ENCODE results near the gene FNTB.
A peak's percentile ranks its signal among the peaks of the same experiment; 100 is the strongest.
"Not testable (repeated sequence)": the region's sequence is repeated elsewhere in the genome, so short reads cannot be mapped to it uniquely, and the experiment has no call there.

FNTB gene

GRCh38 chr14:65084554-65085505 is 98.1 kb downstream of the FNTB start:
- Histone ChIP-seq H3K27me3 (ENCODE audit: insufficient read depth, low read length) (no peaks in the 10 kb centered on the region), H3K4me1 (ENCODE audit: control insufficient read depth, insufficient read depth, low read length, unreplicated experiment) (peaks cover 16% of the 10 kb centered on the region), H2AFZ (ENCODE audit: low read length, unreplicated experiment) (no peak overlapping the region), H3K36me3 (ENCODE audit: insufficient read depth, low read length) (peaks cover 82% of the 10 kb centered on the region), H3K4me3 (ENCODE audit: low read depth, low read length) (no peak overlapping the region), H3K27ac (ENCODE audit: low read depth, low read length) (no peak overlapping the region), H3K79me2 (ENCODE audit: control insufficient read depth, insufficient read depth, low read length, unreplicated experiment) (peaks cover 45% of the 10 kb centered on the region)

DNA sequence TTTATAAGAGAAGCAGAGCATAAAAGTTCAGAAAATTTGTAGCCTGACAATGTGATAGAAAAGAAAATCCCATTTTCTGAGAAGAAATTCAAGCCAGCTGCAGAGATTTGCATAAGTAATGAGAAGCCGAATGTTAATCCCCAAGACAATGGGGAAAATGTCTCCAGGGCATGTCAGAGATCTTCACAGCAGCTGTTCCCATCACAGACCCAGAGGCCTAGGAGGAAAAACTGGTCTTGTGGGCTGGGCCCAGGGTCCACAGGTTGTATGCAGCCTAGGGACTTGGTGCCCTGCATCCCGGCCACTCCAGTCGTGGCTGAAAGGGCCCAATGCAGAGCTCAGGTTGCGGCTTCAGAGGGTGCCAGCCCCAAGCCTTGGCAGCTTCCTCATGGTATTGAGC is 100.0 kb downstream of the FNTB start:
- H3K27ac ChIP-seq (ENCODE audit: low read depth, low read length); H2AFZ ChIP-seq (ENCODE audit: low read length, unreplicated experiment); H3K27me3 ChIP-seq (ENCODE audit: insufficient read depth, low read length); H3K4me3 ChIP-seq (ENCODE audit: low read depth, low read length): not testable (repeated sequence)
- peaks cover 15% of the 10 kb centered on the region for H3K4me1 ChIP-seq (ENCODE audit: control insufficient read depth, insufficient read depth, low read length, unreplicated experiment)
- peaks cover 45% of the 10 kb centered on the region for H3K79me2 ChIP-seq (ENCODE audit: control insufficient read depth, insufficient read depth, low read length, unreplicated experiment)
- H3K36me3 ChIP-seq (ENCODE audit: insufficient read depth, low read length), result peaks cover 82% of the 10 kb centered on the region

- peaks cover 84% of the 10 kb centered on the region for H3K36me3 ChIP-seq (ENCODE audit: insufficient read depth, low read length)
- not testable (repeated sequence) for H3K4me3 ChIP-seq (ENCODE audit: low read depth, low read length)
Observed at GRCh38 chr14:65087835-65088234, 101.1 kb downstream of the FNTB start.

DNA sequence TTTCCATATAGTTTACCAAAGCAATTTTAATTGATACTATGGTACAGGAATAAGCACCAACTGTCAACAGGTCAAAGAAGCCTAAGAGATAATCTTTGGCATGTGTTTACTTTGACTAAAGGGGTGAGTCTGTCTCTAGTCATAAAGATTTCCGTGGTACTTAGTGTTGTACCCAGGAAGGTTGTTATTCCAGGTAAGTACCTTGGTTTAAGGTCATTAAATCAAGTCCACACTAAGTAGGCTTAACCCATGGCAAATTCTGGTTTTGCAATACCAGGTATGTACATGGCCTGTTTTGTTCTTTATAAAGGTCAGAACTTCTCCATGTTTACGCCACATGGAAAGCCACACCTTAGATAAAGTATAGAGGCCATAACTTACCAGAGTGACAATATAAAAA is 105.7 kb downstream of the FNTB start:
- H3K27me3 ChIP-seq (ENCODE audit: insufficient read depth, low read length), result no peaks in the 10 kb centered on the region
- peaks cover 78% of the 10 kb centered on the region for H3K36me3 ChIP-seq (ENCODE audit: insufficient read depth, low read length)
- no peak overlapping the region for H3K4me3 ChIP-seq (ENCODE audit: low read depth, low read length)
- H3K27ac ChIP-seq (ENCODE audit: low read depth, low read length), result no peak overlapping the region
- no peak overlapping the region for H2AFZ ChIP-seq (ENCODE audit: low read length, unreplicated experiment)
- H3K79me2 ChIP-seq (ENCODE audit: control insufficient read depth, insufficient read depth, low read length, unreplicated experiment), result peaks cover 78% of the 10 kb centered on the region
- H3K4me1 ChIP-seq (ENCODE audit: control insufficient read depth, insufficient read depth, low read length, unreplicated experiment), result peaks cover 18% of the 10 kb centered on the region

More at GRCh38 chr14:65087835-65088234, 101.1 kb downstream of the FNTB start:
- Histone ChIP-seq H3K79me2 (ENCODE audit: control insufficient read depth, insufficient read depth, low read length, unreplicated experiment) (peaks cover 47% of the 10 kb centered on the region), H3K4me1 (ENCODE audit: control insufficient read depth, insufficient read depth, low read length, unreplicated experiment) (peaks cover 11% of the 10 kb centered on the region)
- H3K27me3 ChIP-seq (ENCODE audit: insufficient read depth, low read length); H3K27ac ChIP-seq (ENCODE audit: low read depth, low read length); H2AFZ ChIP-seq (ENCODE audit: low read length, unreplicated experiment): not testable (repeated sequence)

- Histone ChIP-seq H3K4me3 (ENCODE audit: low read depth, low read length) (no peak overlapping the region), H3K4me1 (ENCODE audit: control insufficient read depth, insufficient read depth, low read length, unreplicated experiment) (peaks cover 42% of the 10 kb centered on the region), H3K27ac (ENCODE audit: low read depth, low read length) (peak overlapping the region; percentile 5; the same call in 1 of the 2 replicates), H2AFZ (ENCODE audit: low read length, unreplicated experiment) (no peak overlapping the region), H3K79me2 (ENCODE audit: control insufficient read depth, insufficient read depth, low read length, unreplicated experiment) (peaks cover 88% of the 10 kb centered on the region), H3K27me3 (ENCODE audit: insufficient read depth, low read length) (no peaks in the 10 kb centered on the region), H3K36me3 (ENCODE audit: insufficient read depth, low read length) (peaks cover 51% of the 10 kb centered on the region)
Observed at GRCh38 chr14:65095633-65096205, 109.0 kb downstream of the FNTB start.

- Histone ChIP-seq H3K27ac (ENCODE audit: low read depth, low read length) (peak overlapping the region; percentile 5; the same call in 1 of the 2 replicates), H3K27me3 (ENCODE audit: insufficient read depth, low read length) (no peaks in the 10 kb centered on the region), H3K79me2 (ENCODE audit: control insufficient read depth, insufficient read depth, low read length, unreplicated experiment) (peaks cover 89% of the 10 kb centered on the region), H3K36me3 (ENCODE audit: insufficient read depth, low read length) (peaks cover 43% of the 10 kb centered on the region), H3K4me1 (ENCODE audit: control insufficient read depth, insufficient read depth, low read length, unreplicated experiment) (peaks cover 43% of the 10 kb centered on the region), H3K4me3 (ENCODE audit: low read depth, low read length) (peak overlapping the region; percentile 5; the same call in 1 of the 2 replicates), H2AFZ (ENCODE audit: low read length, unreplicated experiment) (no peak overlapping the region)
Observed at GRCh38 chr14:65096323-65097089, 109.8 kb downstream of the FNTB start.

GRCh38 chr14:65098586-65098985 is 111.9 kb downstream of the FNTB start:
- Histone ChIP-seq H3K36me3 (ENCODE audit: insufficient read depth, low read length) (peaks cover 26% of the 10 kb centered on the region), H3K4me1 (ENCODE audit: control insufficient read depth, insufficient read depth, low read length, unreplicated experiment) (peaks cover 45% of the 10 kb centered on the region), H3K4me3 (ENCODE audit: low read depth, low read length) (peak overlapping the region; percentile 75), H3K79me2 (ENCODE audit: control insufficient read depth, insufficient read depth, low read length, unreplicated experiment) (peaks cover 82% of the 10 kb centered on the region), H2AFZ (ENCODE audit: low read length, unreplicated experiment) (no peak overlapping the region), H3K27me3 (ENCODE audit: insufficient read depth, low read length) (no peaks in the 10 kb centered on the region), H3K27ac (ENCODE audit: low read depth, low read length) (peak overlapping the region; percentile 66)

GRCh38 chr14:65100922-65101541 is 114.3 kb downstream of the FNTB start:
- peaks cover 15% of the 10 kb centered on the region; the same call in 1 of the 2 replicates for H3K36me3 ChIP-seq (ENCODE audit: insufficient read depth, low read length)
- peak overlapping the region; percentile 23; the same call in 1 of the 2 replicates for H3K27ac ChIP-seq (ENCODE audit: low read depth, low read length)
- H3K4me3 ChIP-seq (ENCODE audit: low read depth, low read length), result peak overlapping the region; percentile 96
- H3K27me3 ChIP-seq (ENCODE audit: insufficient read depth, low read length), result no peaks in the 10 kb centered on the region
- peaks cover 58% of the 10 kb centered on the region for H3K79me2 ChIP-seq (ENCODE audit: control insufficient read depth, insufficient read depth, low read length, unreplicated experiment)
- peaks cover 42% of the 10 kb centered on the region for H3K4me1 ChIP-seq (ENCODE audit: control insufficient read depth, insufficient read depth, low read length, unreplicated experiment)
- peak overlapping the region; percentile 57 for H2AFZ ChIP-seq (ENCODE audit: low read length, unreplicated experiment)

DNA sequence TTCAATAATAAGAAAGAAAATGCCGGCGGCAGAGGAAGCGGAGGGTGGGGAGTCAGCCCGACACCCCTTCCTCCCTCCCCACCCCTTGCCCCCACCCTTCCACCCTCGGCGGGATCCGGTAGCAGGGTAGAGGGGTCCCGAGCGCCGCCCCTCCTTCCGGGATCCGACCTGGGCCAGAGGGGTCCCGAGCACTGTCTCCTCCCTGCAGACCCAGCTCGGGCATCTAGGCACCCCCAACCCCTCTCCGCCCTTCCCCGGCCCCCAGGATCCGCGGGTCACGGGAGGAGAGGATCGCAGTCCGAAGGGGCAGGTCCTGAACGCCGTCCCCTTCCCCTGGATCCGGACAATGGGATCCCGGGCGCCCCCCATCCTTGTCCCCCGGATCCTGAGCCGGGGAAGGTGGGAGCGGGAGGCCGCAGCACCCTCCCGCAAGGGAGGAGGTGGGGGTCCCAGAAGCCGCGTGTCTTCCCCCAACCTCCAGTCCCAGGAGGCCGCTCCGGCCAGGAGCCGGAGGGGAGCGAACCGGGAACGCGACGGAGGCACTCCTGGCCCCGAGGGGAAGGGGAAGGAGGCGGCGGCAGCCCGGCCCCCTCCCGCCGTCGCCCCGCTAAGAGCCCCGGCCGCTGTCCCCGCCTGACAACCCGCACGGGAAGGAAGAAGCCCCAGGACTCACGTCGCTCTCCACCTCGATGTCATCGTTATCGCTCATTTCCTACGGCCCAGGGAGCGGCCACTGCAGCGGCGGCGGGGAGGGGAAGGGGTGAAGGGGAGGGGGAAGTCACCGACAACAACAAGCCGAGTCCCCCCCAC is 115.1 kb downstream of the FNTB start:
- Histone ChIP-seq H3K4me3 (ENCODE audit: low read depth, low read length) (peak overlapping the region; percentile 96), H3K79me2 (ENCODE audit: control insufficient read depth, insufficient read depth, low read length, unreplicated experiment) (peaks cover 50% of the 10 kb centered on the region), H3K4me1 (ENCODE audit: control insufficient read depth, insufficient read depth, low read length, unreplicated experiment) (peaks cover 34% of the 10 kb centered on the region), H2AFZ (ENCODE audit: low read length, unreplicated experiment) (peak overlapping the region; percentile 65), H3K27me3 (ENCODE audit: insufficient read depth, low read length) (no peaks in the 10 kb centered on the region), H3K36me3 (ENCODE audit: insufficient read depth, low read length) (peaks cover 12% of the 10 kb centered on the region; the same call in 1 of the 2 replicates), H3K27ac (ENCODE audit: low read depth, low read length) (peak overlapping the region; percentile 70)

Measured in ACC112 (cell line).